BLaER1 treated with 17β-estradiol and CSF1 and Interleukin-3, amounts not matched to agents 10 nM and 100 nM (cell line): ENCODE data around the gene KLHL1.
"Not testable (repeated sequence)": the region's sequence is repeated elsewhere in the genome, so short reads cannot be mapped to it uniquely, and the experiment has no call there.

Experiments
- H3K27ac ChIP-seq, 11 experiments: shearing (Covaris generic); formaldehyde crosslinking; 2 replicates each; pipeline ENCODE4 v1.8.1; 2022
- H3K27me3 ChIP-seq, 11 experiments: shearing (Covaris generic); formaldehyde crosslinking; 2 replicates each; pipeline ENCODE4 v1.8.1; 2022
- H3K36me3 ChIP-seq, 11 experiments: shearing (Covaris generic); formaldehyde crosslinking; 2 replicates each; pipeline ENCODE4 v1.8.1; 2022
- H3K4me1 ChIP-seq, 10 experiments: shearing (Covaris generic); formaldehyde crosslinking; 2 replicates each; pipeline ENCODE4 v1.8.1; 2022
- H3K4me2 ChIP-seq, 11 experiments: shearing (Covaris generic); formaldehyde crosslinking; 2 replicates each; pipeline ENCODE4 v1.8.1; 2022
- H3K4me3 ChIP-seq, 10 experiments: shearing (Covaris generic); formaldehyde crosslinking; 2 replicates each; pipeline ENCODE4 v1.8.1; 2022
- H3K9ac ChIP-seq, 11 experiments: shearing (Covaris generic); formaldehyde crosslinking; 2 replicates each; pipeline ENCODE4 v1.8.1; 2022
- H3K9me3 ChIP-seq, 11 experiments: shearing (Covaris generic); formaldehyde crosslinking; replicated peaks in 1 of 11; 2 replicates each; pipeline ENCODE4 v1.8.1; 2022
- H4K20me1 ChIP-seq, 11 experiments: shearing (Covaris generic); formaldehyde crosslinking; 2 replicates each; pipeline ENCODE4 v1.8.1; 2022
- Cebpa-rat ChIP-seq, 11 experiments: shearing (Covaris generic); IDR thresholded peaks; 2 replicates each; pipeline ENCODE4 v1.8.1; 2022

Gene KLHL1

GRCh38 chr13:70108356-70109105, at the start of gene KLHL1:
Gene KLHL1, minus strand, starts transcription at chr13:70108452. Its CDS starts 753 bp downstream, at chr13:70107699.
- Histone ChIP-seq H4K20me1 (no peaks in the 10 kb centered on the region), H3K4me1 (no peaks in the 10 kb centered on the region), H3K36me3 (no peaks in the 10 kb centered on the region), H3K9me3 (peaks cover 0 to 12% (median 8%) of the 10 kb centered on the region in 11 experiments; a peak in 11 of 22 replicates), H3K4me2 (no peak within 1 kb of the TSS), H3K9ac (no peak within 1 kb of the TSS), H3K4me3 (no peak within 1 kb of the TSS), H3K27ac (no peak within 1 kb of the TSS), H3K27me3 (no peaks in the 10 kb centered on the region)
- TF ChIP-seq Cebpa-rat (IDR thresholded peaks at IDR 0.05) = no peak

GRCh38 chr13:70142658-70143057, 34.4 kb upstream of the KLHL1 start:
- H3K9ac ChIP-seq, H3K4me1 ChIP-seq, H3K4me2 ChIP-seq, H3K36me3 ChIP-seq, H4K20me1 ChIP-seq, H3K4me3 ChIP-seq, H3K9me3 ChIP-seq, H3K27ac ChIP-seq, H3K27me3 ChIP-seq: not testable (repeated sequence)

GRCh38 chr13:70128098-70128497, 19.8 kb upstream of the KLHL1 start:
- no peak for TF ChIP-seq Cebpa-rat (IDR thresholded peaks at IDR 0.05)
- Histone ChIP-seq H3K9me3 (no peaks in the 10 kb centered on the region), H3K9ac (no peak overlapping the region), H3K4me1 (no peaks in the 10 kb centered on the region), H3K36me3 (no peaks in the 10 kb centered on the region), H3K27ac (no peak overlapping the region), H3K4me3 (no peak overlapping the region), H3K27me3 (no peaks in the 10 kb centered on the region), H3K4me2 (no peak overlapping the region), H4K20me1 (no peaks in the 10 kb centered on the region)

GRCh38 chr13:70125693-70126092, 17.4 kb upstream of the KLHL1 start:
- Histone ChIP-seq H3K27ac (no peak overlapping the region), H3K9me3 (no peaks in the 10 kb centered on the region), H3K9ac (no peak overlapping the region), H4K20me1 (no peaks in the 10 kb centered on the region), H3K4me3 (no peak overlapping the region), H3K27me3 (no peaks in the 10 kb centered on the region), H3K4me2 (no peak overlapping the region), H3K36me3 (no peaks in the 10 kb centered on the region), H3K4me1 (no peaks in the 10 kb centered on the region)
- no peak for TF ChIP-seq Cebpa-rat (IDR thresholded peaks at IDR 0.05)

GRCh38 chr13:70117338-70117905, 9.2 kb upstream of the KLHL1 start:
- H3K27me3 ChIP-seq = no peaks in the 10 kb centered on the region
- no peak overlapping the region for H3K27ac ChIP-seq
- no peak overlapping the region for H3K9ac ChIP-seq
- no peaks in the 10 kb centered on the region for H3K36me3 ChIP-seq
- TF ChIP-seq Cebpa-rat (IDR thresholded peaks at IDR 0.05) = no peak
- H3K4me2 ChIP-seq = no peak overlapping the region
- no peaks in the 10 kb centered on the region for H4K20me1 ChIP-seq
- H3K9me3 ChIP-seq = no peaks in the 10 kb centered on the region
- no peaks in the 10 kb centered on the region for H3K4me1 ChIP-seq
- H3K4me3 ChIP-seq = no peak overlapping the region

- no peak within 1 kb of the TSS for H3K4me2 ChIP-seq
- no peak for TF ChIP-seq Cebpa-rat (IDR thresholded peaks at IDR 0.05)
- H3K27me3 ChIP-seq = no peaks in the 10 kb centered on the region
- H3K4me1 ChIP-seq = no peaks in the 10 kb centered on the region
- H3K9me3 ChIP-seq = peaks cover 0 to 12% (median 8%) of the 10 kb centered on the region in 11 experiments; a peak in 11 of 22 replicates
- H3K27ac ChIP-seq = no peak within 1 kb of the TSS
- H4K20me1 ChIP-seq = no peaks in the 10 kb centered on the region
- no peak within 1 kb of the TSS for H3K4me3 ChIP-seq
- H3K36me3 ChIP-seq = no peaks in the 10 kb centered on the region
- H3K9ac ChIP-seq = no peak within 1 kb of the TSS
These were observed 562 bp downstream of the KLHL1 start, which contains the start of gene ATXN8OS for GRCh38 chr13:70107498-70108281. Gene ATXN8OS, plus strand, starts transcription at chr13:70107826.

GRCh38 chr13:70107125-70107497, 1.1 kb downstream of the KLHL1 start:
- TF ChIP-seq Cebpa-rat (IDR thresholded peaks at IDR 0.05) = no peak
- Histone ChIP-seq H3K9me3 (peaks cover 0 to 12% (median 8%) of the 10 kb centered on the region in 11 experiments; a peak in 11 of 22 replicates), H3K4me1 (no peaks in the 10 kb centered on the region), H3K4me2 (no peak overlapping the region), H3K27ac (no peak overlapping the region), H3K9ac (no peak overlapping the region), H4K20me1 (no peaks in the 10 kb centered on the region), H3K27me3 (no peaks in the 10 kb centered on the region), H3K4me3 (no peak overlapping the region), H3K36me3 (no peaks in the 10 kb centered on the region)

- Histone ChIP-seq H3K9ac (no peak overlapping the region), H3K27ac (no peak overlapping the region), H3K4me1 (no peaks in the 10 kb centered on the region), H3K4me2 (no peak overlapping the region), H4K20me1 (no peaks in the 10 kb centered on the region), H3K36me3 (no peaks in the 10 kb centered on the region), H3K27me3 (no peaks in the 10 kb centered on the region), H3K9me3 (peaks cover 0 to 12% (median 8%) of the 10 kb centered on the region in 11 experiments; a peak in 11 of 22 replicates), H3K4me3 (no peak overlapping the region)
- TF ChIP-seq Cebpa-rat (IDR thresholded peaks at IDR 0.05) = no peak
These were observed 3.8 kb downstream of the KLHL1 start for GRCh38 chr13:70104481-70104880.

GRCh38 chr13:70098669-70099068, 9.6 kb downstream of the KLHL1 start:
- Histone ChIP-seq H3K27ac (no peak overlapping the region), H3K4me2 (no peak overlapping the region), H3K9me3 (no peaks in the 10 kb centered on the region), H3K4me1 (no peaks in the 10 kb centered on the region), H3K4me3 (no peak overlapping the region), H3K9ac (no peak overlapping the region), H3K36me3 (no peaks in the 10 kb centered on the region), H3K27me3 (no peaks in the 10 kb centered on the region), H4K20me1 (no peaks in the 10 kb centered on the region)
- TF ChIP-seq Cebpa-rat (IDR thresholded peaks at IDR 0.05) = no peak
